ENCODE measurements around the gene NLRP14.

NLRP14 gene, protein sequence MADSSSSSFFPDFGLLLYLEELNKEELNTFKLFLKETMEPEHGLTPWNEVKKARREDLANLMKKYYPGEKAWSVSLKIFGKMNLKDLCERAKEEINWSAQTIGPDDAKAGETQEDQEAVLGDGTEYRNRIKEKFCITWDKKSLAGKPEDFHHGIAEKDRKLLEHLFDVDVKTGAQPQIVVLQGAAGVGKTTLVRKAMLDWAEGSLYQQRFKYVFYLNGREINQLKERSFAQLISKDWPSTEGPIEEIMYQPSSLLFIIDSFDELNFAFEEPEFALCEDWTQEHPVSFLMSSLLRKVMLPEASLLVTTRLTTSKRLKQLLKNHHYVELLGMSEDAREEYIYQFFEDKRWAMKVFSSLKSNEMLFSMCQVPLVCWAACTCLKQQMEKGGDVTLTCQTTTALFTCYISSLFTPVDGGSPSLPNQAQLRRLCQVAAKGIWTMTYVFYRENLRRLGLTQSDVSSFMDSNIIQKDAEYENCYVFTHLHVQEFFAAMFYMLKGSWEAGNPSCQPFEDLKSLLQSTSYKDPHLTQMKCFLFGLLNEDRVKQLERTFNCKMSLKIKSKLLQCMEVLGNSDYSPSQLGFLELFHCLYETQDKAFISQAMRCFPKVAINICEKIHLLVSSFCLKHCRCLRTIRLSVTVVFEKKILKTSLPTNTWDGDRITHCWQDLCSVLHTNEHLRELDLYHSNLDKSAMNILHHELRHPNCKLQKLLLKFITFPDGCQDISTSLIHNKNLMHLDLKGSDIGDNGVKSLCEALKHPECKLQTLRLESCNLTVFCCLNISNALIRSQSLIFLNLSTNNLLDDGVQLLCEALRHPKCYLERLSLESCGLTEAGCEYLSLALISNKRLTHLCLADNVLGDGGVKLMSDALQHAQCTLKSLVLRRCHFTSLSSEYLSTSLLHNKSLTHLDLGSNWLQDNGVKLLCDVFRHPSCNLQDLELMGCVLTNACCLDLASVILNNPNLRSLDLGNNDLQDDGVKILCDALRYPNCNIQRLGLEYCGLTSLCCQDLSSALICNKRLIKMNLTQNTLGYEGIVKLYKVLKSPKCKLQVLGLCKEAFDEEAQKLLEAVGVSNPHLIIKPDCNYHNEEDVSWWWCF

DNA sequence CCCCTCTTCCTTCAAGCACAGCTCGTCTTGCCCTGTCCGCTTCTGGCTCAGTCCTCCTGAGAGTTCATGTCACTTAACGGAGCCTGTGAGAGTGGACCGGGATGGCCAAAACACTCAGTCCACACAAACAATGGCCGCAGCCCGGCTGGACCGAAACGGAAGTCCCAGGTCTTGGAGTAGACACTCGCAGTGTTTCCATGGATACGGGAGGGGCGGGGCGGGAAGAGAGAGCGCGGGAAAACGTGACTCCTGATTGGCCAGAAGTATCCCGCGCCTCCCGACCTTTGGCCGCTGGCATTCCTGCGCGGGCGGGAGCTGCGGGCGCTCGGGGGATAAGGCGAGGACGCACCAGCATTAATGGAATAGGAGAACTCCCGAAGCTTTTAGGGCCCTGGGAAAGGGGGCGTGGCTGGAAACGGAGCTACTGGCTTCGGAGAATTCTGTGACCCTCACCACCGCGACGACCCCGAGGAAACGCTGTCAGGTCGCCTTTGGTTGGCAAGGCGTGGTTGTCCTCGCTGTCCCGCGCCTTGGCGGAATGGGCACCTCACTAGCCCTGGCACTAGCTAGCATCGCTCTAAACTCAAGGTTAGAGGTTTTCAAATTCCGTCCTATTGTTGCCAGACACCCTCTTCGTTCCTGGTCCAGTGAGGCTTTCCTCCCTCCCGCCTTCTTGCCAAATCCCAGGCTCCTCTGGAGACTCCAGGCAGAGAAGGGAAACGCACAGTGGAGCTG, at the start of gene NLRP14, which contains the start of gene ZNF214:
TSS of gene NLRP14 (plus strand) at position 297 of the 735 bp plus-strand sequence. CDS start 18,108 bp downstream, outside the sequence.
TSS of gene ZNF214 (minus strand) at position 164 of the 735 bp plus-strand sequence. CDS start 17,511 bp downstream, outside the sequence.
- in situ Hi-C loops (cut with HindIII; ENCODE audit: low sequenced_read_pairs), result no loop called here

DNA sequence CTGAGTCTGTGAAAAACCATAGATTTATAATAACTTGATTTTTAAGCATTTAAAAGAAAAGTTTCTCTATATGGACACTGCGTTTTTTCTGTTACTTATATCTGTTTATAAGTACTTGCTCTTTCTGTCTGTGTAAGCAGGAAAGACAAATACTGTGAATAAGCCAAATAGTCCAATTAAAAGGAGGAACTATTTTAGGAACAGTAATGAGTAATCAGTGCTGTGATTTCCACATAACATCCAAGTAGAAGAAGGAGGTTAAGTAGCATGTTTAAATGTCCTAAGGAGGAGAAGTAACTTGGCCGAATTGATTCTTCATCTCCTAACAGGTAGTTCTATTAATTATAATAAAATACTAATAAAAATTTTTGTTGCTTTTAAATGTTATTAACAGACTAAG, 40.9 kb upstream of the NLRP14 start:
- in situ Hi-C loops (cut with HindIII; ENCODE audit: low sequenced_read_pairs), result no loop called here

DNA sequence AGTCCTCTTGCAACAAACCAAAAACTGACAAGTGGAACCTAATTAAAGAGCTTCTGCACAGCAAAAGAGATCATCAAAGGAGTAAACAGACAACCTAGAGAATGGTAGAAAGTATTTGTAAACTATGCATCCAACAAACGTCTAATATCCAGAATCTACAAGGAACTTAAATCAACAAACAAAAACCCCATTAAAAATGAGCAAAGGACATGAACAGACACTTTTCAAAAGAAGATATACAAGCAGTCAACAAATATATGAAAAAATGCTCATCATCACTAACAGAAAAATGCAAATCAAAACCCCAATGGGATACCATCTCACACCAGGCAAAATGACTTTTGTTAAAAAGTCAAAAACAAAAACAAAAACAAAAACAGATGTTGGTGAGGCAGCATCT, 33.8 kb upstream of the NLRP14 start:
- in situ Hi-C loops (cut with HindIII; ENCODE audit: low sequenced_read_pairs), result no loop called here

DNA sequence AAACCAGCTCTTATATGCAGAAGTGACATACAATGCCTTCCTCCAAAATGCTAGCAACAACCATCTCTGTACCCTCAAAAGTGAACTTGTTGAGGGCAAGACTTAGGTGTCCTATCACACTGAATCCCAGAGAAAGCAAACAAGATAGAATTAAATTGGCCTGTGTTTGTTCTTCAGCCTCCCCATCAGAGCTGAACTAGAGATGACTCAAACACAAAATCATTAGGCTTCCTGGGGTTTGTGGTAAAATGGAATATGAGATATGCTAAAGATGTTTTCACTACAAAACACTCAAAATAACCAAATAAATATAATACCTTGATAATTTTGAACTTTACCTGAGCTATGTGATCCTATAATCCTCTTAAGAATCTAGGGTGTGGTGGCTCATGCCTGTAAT, 31.8 kb upstream of the NLRP14 start:
- in situ Hi-C loops (cut with HindIII; ENCODE audit: low sequenced_read_pairs), result no loop called here

DNA sequence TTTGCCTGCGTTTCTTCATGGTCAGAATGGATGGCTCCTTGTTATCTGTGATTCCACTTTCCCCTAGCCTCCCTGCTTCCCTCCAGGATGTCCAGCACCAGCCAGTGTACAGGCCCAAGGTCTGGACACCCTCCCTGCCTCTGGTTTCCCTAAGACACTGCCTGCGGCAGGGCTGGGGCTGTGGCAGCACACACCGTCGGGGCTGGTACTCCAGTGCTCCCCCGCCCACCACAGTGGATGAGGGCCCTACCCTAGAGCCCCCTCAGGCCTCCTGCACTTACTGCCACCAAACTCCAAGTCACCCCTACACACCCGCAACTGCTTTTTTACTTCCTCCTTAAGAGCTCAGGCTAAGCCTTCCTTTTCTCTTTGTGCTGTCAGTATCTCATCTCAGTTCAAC, 29.1 kb upstream of the NLRP14 start:
- in situ Hi-C loops (cut with HindIII; ENCODE audit: low sequenced_read_pairs), result no loop called here

DNA sequence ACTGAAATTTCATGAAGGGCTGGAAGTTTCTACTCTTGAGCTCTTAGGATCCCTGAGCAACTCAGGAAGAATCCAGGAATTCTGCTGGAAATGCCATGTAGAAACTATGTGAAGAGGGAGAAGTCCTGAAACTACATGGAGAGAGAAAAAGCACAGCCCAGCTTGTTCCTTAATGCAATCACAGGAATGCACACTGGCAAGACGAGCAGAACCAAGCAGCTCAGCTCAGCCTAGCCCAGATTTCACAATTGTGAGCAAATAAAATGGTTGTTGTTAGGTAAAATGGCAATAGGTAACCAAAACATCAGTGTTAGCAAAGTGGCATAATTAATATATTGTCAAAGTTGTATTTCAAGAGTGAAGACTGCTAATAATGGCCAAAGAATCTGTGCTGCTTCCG, 28.3 kb upstream of the NLRP14 start:
- in situ Hi-C loops (cut with HindIII; ENCODE audit: low sequenced_read_pairs), result no loop called here

DNA sequence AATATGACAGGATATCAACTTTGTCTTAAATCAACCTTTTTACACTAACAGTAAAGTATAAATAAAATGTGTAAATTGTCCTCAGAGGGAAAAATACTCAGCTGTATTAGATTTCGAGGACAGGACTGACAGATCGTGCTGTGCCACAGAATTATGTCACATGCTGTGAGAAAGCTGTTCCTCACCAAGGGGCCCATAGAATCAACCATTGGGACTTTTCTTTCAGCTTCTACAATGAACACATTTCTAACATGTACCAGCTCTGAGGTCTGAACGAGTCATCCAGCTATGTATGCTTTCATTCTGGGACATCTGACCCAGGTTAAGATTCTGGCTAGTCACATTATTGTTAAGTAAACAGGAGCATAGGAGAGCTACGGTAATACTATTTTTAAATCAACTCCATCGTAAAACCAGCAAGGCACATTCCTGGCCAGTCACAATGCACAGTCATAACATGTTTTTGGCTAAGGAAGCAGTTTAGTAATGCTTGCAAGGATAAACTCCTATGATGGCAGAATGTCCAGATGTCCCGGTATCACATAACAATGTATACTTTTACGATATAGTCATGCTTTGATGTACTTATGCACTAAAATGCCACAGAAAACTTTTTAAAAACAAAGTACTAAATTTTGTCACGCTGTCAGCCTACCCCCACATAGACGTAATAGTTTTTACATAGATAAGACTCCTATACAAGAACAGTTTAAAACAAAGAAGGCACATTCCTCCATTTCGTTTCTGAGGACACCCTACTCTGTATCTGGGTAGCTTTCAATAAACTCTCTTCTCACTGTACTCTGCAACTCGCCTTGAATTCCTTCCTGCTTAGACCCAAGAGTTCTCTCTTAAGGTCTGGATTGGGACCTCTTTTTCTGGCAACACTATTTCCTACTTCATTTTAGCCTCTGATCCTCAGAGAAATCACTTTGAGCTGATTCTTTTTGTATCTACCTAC, 27.5 kb upstream of the NLRP14 start:
- in situ Hi-C loops (cut with HindIII; ENCODE audit: low sequenced_read_pairs), result no loop called here

DNA sequence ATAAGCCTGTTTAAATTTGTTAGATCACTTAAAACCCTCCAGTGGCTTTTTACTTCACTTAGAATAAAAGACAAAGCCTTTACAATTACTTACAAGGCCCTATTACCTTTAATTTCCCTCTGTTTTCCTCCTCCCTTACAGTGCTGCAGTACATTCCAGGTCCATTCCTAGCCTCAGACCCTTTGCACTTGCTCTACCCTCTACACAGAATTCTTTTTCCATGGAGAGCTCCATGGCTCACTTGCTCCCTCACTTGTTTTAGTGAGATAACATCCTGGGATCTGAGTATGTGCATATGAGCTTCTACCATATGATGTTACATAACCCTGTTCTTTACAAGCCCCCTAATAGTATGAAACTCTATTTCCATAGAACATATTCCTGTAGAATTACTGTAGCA, 24.6 kb upstream of the NLRP14 start:
- in situ Hi-C loops (cut with HindIII; ENCODE audit: low sequenced_read_pairs), result no loop called here

DNA sequence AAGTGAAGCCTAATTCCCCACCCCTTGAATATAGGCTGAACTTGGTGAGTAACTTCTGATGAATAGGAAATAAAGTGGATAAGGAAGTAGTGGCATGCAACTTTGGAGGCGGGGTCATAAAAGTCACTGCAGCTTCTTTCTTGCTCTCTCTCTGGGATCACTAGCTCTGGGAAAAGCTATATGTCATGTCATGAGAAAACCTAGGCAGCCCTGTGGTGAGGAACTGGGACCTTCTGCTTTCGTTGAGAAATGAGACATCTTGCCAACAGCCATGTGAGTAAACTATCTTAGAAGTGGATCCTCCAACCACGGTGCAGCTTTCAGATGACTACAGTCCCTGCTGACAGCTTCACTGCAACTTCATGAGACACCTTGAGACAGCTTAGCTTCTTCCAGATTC, 15.8 kb upstream of the NLRP14 start:
- in situ Hi-C loops (cut with HindIII; ENCODE audit: low sequenced_read_pairs), result no loop called here

DNA sequence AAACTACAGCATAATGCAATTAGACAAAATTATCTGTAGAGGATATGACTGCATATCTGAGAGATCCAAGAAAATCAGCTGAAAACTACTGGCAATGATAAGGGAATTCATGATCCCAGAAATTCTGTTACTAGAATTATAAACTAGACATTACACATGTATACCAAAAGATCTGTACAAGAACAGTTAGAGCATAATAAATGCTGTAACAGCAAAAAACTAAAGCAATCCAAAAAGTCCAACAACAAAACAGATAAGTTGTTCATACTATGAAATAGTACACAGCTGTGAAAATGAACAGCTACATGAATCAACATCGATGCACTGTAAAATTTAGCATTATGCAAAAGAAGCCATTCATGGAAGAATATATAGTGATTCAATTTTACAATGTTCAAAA, 6.2 kb upstream of the NLRP14 start:
- in situ Hi-C loops (cut with HindIII; ENCODE audit: low sequenced_read_pairs), result no loop called here

DNA sequence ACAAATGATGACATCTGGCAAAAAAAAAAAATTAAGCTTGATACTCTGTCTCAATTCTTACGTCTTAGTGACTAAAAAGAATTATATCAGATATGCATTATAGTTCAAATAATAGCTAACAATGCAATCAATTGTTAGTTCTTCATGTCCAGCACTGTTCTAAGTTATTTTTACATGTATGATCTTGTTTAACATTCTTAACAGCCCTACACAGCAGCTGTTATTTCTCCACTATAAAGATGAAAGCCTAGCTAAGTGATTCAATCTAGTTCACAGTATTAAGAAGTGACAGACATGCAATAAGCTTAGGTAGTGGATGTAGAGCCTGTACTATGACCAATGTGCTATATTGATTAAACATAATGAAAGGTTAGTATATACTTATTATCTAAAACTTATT, 4.3 kb upstream of the NLRP14 start:
- in situ Hi-C loops (cut with HindIII; ENCODE audit: low sequenced_read_pairs), result no loop called here

DNA sequence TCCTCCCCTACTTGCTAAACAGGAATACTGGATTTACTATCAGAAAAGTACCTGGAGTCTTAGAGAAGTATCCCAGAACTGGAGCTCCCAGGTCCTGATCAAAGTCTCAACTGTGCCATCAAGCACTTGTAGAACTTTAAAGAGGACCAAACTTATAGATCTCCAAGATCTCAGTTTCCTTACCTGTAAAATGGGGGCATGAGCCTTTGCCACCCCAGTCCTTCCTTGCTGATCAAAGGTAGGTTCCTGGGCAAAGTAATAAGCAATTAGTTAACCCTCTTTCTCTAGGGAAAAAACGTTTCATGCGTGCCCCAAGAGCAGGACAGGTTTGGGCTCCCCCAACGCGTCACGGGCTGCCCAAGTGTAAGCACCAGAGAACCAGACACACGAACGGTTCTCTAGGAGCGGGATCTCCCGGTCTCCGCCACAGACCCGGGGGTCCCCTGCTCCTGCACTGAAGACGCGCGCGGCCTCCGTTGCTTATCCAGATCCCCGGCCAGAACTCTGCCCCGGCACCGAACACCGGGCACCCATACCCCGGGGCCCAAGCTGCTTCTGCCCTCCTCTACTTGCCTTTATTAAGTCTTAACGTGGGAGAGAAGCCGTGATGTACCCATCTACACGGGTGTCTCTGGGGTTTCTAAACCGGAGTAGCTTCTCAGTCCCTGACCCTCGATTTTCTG, 638 bp upstream of the NLRP14 start:
- in situ Hi-C loops (cut with HindIII; ENCODE audit: low sequenced_read_pairs), result no loop called here

DNA sequence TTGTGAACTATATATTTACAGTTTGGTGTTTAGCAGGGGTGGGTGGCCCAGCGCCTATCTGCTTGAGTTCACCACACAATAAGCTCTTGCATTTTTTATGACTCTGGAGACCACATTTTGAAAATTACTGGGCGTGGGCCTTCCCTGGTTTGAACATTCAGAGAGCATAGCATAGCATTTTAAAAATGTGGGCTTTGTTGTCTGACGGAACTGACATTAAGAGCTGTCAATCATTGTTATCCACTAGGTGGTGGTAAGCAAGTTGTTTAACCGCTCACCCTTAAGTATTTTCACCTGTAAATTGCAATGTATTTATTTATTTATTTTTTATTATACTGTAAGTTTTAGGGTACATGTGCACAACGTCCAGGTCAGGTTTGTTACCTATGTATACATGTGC, 1.0 kb downstream of the NLRP14 start:
- in situ Hi-C loops (cut with HindIII; ENCODE audit: low sequenced_read_pairs), result no loop called here

DNA sequence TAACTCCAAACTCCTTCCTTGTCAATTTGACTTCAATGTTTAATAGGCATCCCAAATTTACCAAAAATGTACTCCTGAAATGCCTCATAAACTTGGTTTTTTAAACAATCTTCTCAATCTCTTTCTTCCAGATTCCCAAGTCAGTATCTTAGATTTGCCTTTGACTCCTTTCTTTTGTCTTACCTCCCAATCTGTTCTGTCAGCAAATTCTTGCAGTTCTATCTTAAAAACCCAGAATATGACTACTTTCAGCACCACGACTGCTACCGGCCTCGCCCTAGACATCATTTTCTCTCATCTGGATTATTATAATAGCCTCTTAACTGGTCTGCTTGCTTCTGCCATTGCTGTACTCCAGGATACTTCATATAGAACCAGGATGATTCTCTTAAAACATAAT, 7.9 kb downstream of the NLRP14 start:
- in situ Hi-C loops (cut with HindIII; ENCODE audit: low sequenced_read_pairs), result no loop called here

DNA sequence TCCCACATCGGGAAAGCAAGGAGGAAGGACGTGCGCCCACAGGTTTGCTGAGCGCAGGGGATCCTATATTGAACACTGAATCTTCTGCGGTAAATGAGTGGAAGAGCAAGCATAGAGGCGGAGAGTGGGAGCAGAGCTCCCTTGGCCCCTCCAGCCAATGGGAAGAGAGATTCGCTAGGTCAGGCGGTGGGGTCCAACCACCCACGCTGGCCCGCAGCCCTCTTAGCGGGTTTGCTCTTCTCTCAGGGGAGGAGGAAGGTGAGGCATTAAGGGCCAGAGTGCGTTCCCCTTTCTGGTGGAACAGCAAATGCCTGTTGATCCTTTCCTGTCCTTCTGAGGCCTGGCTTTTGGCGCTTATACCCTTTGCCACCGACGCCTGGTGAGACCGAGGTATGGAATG, 10.6 kb downstream of the NLRP14 start:
- in situ Hi-C loops (cut with HindIII; ENCODE audit: low sequenced_read_pairs), result no loop called here

DNA sequence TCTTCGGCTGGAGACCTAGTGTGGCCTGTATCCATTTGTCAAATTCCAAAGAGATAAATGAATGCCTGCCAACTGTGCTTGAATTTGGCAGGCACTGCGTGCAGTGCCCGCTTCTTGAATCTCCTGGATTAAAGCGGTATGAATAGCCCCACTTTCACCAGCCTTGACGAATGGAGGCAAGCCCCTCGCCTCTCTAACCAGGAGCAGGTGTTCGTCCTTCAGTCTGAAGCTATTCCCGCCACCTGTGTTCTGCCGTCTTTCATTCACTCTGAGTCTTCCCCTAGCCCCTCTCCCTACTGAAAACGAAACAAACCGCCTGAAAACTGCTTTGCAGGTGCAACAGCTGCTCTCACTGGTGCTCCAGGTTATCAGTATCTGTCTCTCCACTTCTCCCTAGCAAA, 11.2 kb downstream of the NLRP14 start:
- in situ Hi-C loops (cut with HindIII; ENCODE audit: low sequenced_read_pairs), result no loop called here

DNA sequence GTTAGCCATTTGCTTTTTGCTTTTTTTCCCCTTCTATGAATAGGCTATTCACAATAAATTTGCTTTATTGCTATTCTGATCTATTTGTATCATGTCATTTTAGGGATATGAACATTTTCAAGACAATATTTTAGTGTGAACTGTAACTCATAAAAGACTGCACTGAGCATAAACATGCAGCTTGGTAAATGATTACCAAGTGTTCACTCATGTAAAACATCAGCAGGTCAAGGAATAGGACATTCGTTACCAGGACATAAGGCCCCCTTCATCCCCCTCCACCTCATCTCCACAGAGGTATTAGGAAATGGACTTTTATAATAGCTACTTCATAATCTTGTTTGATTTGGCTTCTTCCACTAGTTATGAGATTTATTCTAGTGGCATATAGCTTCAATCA, 12.4 kb downstream of the NLRP14 start:
- in situ Hi-C loops (cut with HindIII; ENCODE audit: low sequenced_read_pairs), result no loop called here

DNA sequence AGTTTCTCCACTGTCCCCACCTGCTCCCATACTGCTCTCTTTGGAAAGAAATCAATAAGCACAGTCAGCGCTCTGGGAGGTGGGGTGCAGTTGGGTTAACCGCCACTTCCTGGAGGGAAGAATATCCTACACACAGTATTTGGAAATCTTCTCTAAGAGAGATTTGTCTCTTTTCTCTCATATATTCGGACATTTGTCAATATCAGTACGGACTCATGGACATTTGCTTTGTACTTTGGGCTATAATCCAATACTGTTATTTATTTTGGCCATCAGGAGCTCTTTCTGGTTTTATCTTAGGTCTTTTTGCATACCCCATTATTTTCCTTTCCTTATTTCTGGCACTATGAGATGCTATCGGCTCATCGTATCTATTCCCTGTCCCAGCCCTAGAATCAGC, 13.7 kb downstream of the NLRP14 start:
- in situ Hi-C loops (cut with HindIII; ENCODE audit: low sequenced_read_pairs), result no loop called here

Measured in DLD1 (cell line).